Stimulated activated CD4-positive, alpha-beta T cell treated with anti-CD3 and anti-CD28 coated beads, Interleukin-1b, Interleukin-23, amount 100 ng/mL, for 4 hours (primary cell): ENCODE measurements around the gene CDK2.

ENCODE experiments used
- DNase-seq, 2 donors: peaks; one replicate each; pipeline ENCODE4 v3.0.0-alpha.2; 2020; ENCODE audit warnings: low read depth in 2 of 2

CDK2 gene

DNA sequence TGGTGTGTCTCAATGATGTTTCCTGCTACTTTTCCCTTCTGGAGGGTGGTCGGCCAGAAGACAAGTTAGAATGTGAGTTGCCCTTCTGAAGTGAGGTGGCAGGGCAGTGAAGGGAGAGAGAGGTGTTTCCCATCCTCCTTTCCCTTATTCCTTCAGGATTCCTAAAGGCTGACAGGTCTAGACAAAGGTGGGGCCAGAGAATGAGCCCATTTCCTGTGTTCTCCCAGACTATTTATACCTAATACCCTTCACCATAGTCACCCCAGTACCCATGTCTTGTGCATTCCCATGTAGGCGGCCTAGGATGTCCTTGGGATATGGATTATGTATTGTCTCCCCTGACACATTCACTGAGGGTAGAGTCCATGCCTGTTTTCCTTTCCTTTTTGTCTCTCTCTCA, 28.6 kb upstream of the CDK2 start:
- DNase-seq, result no peak

- DNase-seq, result no peak
These were observed 27.7 kb upstream of the CDK2 start for GRCh38 chr12:55938826-55939501.

GRCh38 chr12:55940065-55940732, 26.4 kb upstream of the CDK2 start:
- peak; percentile 65 to 74 for DNase-seq

DNA sequence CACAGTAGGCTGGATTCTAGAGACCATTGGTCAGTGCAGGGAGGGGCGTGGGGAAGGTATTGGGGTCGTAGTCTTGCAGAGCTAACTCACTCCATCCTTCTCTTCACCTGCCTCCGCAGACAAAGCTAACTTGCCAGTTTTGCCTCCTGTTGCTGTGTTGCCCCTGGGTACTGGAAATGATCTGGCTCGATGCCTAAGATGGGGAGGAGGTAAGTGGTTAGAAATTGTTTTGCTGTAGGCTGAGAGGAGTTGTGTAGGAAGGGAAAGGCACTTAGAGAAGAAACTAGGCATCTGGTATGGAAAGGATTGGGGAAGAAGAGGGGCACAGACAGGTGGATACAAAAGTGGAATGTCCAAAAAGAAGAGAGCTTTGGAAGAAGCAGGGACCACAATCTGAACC, 24.6 kb upstream of the CDK2 start:
- DNase-seq, result no peak

GRCh38 chr12:55942577-55943136, 24.0 kb upstream of the CDK2 start:
- DNase-seq, result no peak

DNA sequence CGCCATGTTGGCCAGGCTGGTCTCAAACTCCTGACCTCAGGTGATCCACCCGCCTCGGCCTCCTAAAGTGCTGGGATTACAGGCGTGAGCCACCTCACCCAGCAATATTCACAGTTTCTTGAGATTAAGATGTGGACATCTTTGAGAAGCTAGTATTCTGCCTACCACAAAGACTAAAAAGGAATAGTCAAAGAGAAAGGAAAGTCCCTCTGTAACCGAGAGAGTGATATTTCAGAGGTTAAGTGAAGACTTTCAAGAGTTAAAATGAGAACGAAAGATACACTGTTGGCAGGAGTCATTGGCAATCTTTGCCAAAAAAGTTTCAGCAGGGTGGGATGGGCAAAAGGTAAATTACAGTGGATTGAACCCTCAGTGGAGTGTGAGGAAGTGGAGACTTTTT, 20.1 kb upstream of the CDK2 start:
- no peak for DNase-seq

GRCh38 chr12:55955344-55955743, 11.3 kb upstream of the CDK2 start:
- no peak for DNase-seq

DNA sequence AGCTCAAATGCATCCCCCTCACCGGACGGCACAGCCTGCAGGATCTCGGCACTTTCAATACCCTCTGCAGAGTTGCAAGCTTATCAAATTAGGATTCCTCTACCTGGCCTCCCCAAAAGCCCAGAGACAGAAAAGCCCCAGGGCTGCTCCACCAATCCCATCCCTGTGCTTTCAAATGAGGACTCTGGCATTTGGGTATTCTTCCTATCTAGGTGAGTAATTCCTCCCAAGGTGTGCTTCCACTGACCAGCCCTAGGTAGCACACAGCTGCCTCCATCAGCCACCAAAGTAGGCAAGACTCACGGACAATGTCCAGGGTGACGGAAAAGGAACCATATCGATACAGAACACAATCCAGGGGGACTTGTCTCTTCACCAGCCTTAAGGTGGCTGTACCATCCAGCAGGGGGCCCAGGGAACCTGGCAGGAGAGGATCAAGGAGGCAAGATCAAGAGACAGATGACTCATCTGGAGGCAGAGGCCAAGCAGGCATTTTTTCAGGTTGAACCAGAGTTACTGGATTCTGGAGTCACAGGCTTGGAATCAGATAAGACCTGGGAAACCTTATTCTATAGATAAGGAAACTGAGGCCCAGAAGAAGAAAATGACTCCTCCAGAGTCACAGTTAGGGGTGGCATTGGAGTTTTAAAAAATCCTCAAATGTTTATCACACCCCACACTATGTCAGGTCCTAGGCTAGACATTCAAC, 10.7 kb upstream of the CDK2 start:
- DNase-seq, result peak in 1 of 2 donors; percentile 35

- DNase-seq, result no peak
These were observed 9.3 kb upstream of the CDK2 start for GRCh38 chr12:55957106-55957859.

GRCh38 chr12:55963760-55964159, 2.9 kb upstream of the CDK2 start:
- DNase-seq, result no peak

DNA sequence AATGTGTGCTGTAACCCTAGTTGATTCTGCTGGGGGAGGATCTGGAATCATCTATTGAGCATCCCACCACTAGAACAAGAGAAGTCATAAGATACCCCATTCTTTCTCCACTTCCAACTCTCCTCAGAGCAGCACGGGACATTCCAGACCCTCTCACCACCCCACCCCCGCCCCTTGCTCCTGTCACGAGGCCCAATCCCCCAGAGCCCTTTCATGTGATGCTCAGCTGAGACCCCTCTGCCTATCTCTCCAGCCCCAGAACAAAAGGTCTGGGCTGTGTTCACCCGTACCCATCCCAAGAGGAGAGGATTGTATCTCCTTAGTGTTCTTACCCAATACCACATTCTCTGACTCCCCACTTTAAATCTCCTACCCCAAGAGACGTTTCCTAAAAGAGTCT, 1.4 kb upstream of the CDK2 start:
- DNase-seq, result no peak

DNA sequence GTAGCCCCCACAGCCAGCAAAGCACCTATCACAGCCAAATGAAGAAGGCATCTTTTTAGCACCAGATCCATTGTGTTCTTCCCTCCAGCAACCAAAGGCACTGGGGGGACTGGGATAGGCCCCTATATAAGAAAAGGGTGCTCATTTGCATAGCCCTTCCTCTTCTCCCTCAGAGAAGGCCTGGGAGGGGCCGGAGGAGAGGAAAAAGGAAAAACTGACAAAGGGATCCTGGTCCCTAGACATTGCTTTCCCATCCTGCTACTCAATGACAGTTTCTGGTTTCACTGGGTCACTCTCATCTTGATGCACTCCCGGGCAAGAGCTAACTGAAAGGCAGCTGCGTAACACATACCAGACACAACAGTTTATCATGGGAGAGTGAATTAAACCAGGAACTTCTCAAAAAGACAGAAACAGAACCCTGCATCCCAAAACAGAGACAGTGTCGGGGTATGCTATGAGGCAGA, 656 bp upstream of the CDK2 start, which contains the start of gene PMEL:
PMEL (minus strand) TSS at position 102 of the 467 bp plus-strand sequence; CDS start at position 71, 31 bp downstream.
- no peak for DNase-seq

DNA sequence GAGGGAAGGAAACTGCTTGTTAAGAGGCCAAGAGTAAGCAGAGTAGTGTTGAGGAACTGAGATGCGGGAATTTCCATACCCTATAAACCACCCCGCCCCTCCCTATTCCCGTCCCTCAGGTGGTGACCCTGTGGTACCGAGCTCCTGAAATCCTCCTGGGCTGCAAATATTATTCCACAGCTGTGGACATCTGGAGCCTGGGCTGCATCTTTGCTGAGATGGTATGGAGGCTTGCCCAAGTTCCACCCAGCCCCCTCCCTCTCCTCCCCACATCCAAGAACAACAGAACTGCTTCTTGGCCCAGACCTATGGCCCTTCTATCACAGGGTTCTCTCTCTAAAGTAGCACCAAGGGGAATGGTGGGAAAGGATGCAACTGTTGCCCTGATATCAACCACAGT, 2.7 kb downstream of the CDK2 start:
- no peak for DNase-seq

DNA sequence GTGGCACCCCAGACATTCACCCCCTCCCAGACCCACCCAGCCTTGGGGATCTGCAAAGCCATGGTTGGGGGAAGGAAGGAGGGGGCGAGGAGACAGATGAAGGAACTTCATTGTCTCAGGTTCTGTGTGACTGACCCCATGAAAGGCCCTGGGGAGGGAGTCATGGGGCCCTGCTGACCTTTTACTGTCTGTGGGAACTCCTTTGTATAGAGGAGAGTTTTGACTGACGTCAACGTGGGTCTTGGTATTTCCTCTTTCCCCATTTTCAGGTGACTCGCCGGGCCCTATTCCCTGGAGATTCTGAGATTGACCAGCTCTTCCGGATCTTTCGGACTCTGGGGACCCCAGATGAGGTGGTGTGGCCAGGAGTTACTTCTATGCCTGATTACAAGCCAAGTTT, 4.1 kb downstream of the CDK2 start:
- no peak for DNase-seq

DNA sequence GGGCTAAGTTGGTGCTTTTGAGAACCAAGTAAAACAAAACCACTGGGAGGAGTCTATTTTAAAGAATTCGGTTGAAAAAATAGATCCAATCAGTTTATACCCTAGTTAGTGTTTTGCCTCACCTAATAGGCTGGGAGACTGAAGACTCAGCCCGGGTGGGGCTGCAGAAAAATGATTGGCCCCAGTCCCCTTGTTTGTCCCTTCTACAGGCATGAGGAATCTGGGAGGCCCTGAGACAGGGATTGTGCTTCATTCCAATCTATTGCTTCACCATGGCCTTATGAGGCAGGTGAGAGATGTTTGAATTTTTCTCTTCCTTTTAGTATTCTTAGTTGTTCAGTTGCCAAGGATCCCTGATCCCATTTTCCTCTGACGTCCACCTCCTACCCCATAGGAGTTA, 5.4 kb downstream of the CDK2 start:
- DNase-seq, result no peak

GRCh38 chr12:55972456-55972855, 5.8 kb downstream of the CDK2 start:
- no peak for DNase-seq

- no peak for DNase-seq
These were observed 6.4 kb downstream of the CDK2 start for GRCh38 chr12:55972911-55973598.

GRCh38 chr12:55973599-55974307, 7.1 kb downstream of the CDK2 start, which contains the start of gene RAB5B:
TSS of gene RAB5B (plus strand) at chr12:55974078. CDS start at chr12:55986961, 12,883 bp downstream.
- DNase-seq, result peak; percentile 87 to 93

- DNase-seq, result peak in 1 of 2 donors; percentile 10
These were observed 7.7 kb downstream of the CDK2 start for GRCh38 chr12:55974308-55974730.

GRCh38 chr12:55978393-55978792, 11.8 kb downstream of the CDK2 start:
- DNase-seq, result no peak
